DOHH2 (cell line): Measurements from ENCODE around the gene TMEM255B.

Experiments used
- H3F3A ChIP-seq: fragments of 200-600 bp; sonication (generic), shearing (Covaris generic); 2 replicates; pipeline ENCODE4 v1.6.0; 2016; ENCODE audit warnings: antibody characterized with exemption, mild to moderate bottlenecking; ENCODE audit not compliant: control insufficient read depth, insufficient read depth
- H3K27ac ChIP-seq: fragments of 200-600 bp; sonication (generic); 2 replicates; pipeline ENCODE4 v1.5.1; 2014; ENCODE audit warnings: low read depth, mild to moderate bottlenecking, low read length, moderate library complexity
- H3K27me3 ChIP-seq: fragments of 200-600 bp; sonication (generic); 2 replicates; pipeline ENCODE4 v1.6.1; 2014; ENCODE audit warnings: mild to moderate bottlenecking, low read length, mixed read lengths; ENCODE audit not compliant: control insufficient read depth
- H3K36me3 ChIP-seq: fragments of 200-600 bp; sonication (generic); 2 replicates; pipeline ENCODE4 v1.6.1; 2014; ENCODE audit warnings: mild to moderate bottlenecking, low read length, moderate library complexity, mixed read lengths; ENCODE audit not compliant: control insufficient read depth
- H3K4me1 ChIP-seq: fragments of 200-600 bp; sonication (generic); 2 replicates; pipeline ENCODE4 v1.6.1; 2014; ENCODE audit warnings: mild to moderate bottlenecking, low read length, mixed read lengths; ENCODE audit not compliant: control insufficient read depth
- H3K4me2 ChIP-seq: fragments of 200-600 bp; sonication (generic); 2 replicates; pipeline ENCODE4 v1.6.0; 2014; ENCODE audit warnings: mild to moderate bottlenecking, low read length, moderate library complexity
- H3K4me3 ChIP-seq: fragments of 200-600 bp; sonication (generic); 2 replicates; pipeline ENCODE4 v1.5.1; 2014; ENCODE audit warnings: mild to moderate bottlenecking, low read length, mixed read lengths
- H3K79me2 ChIP-seq: fragments of 200-600 bp; sonication (generic); 2 replicates; pipeline ENCODE4 v1.6.1; 2014; ENCODE audit warnings: mild to moderate bottlenecking, low read length, mixed read lengths; ENCODE audit not compliant: control insufficient read depth
- H3K9me2 ChIP-seq: fragments of 200-600 bp; sonication (generic); replicated peaks from 2 replicates; pipeline ENCODE4 v1.6.1; 2014; ENCODE audit warnings: mild to moderate bottlenecking, low read length, mixed read lengths; ENCODE audit not compliant: control insufficient read depth
- H3K9me3 ChIP-seq: fragments of 200-600 bp; sonication (generic); 2 replicates; pipeline ENCODE4 v1.6.1; 2014; ENCODE audit warnings: antibody characterized with exemption, low read length, mixed read lengths; ENCODE audit not compliant: control insufficient read depth, insufficient read depth
- H4K20me1 ChIP-seq: fragments of 200-600 bp; sonication (generic); 2 replicates; pipeline ENCODE4 v1.6.0; 2014; ENCODE audit warnings: low read depth, mild to moderate bottlenecking, antibody characterized with exemption, low read length, moderate library complexity; ENCODE audit not compliant: control insufficient read depth, insufficient read depth
- CTCF ChIP-seq: fragments of 200-600 bp; sonication (generic); IDR thresholded peaks from one replicate; pipeline ENCODE4 v1.5.1; 2014; ENCODE audit warnings: antibody characterized with exemption, mild to moderate bottlenecking, low read depth, low read length; ENCODE audit not compliant: poor library complexity, severe bottlenecking
- EZH2phosphoT487 ChIP-seq: fragments of 200-600 bp; sonication (generic); IDR thresholded peaks from 2 replicates; pipeline ENCODE4 v1.6.1; 2017; ENCODE audit warnings: borderline replicate concordance, mild to moderate bottlenecking, antibody characterized with exemption, low read length, moderate library complexity, mixed read lengths

Gene TMEM255B

GRCh38 chr13:113843063-113843654 lies 84.1 kb downstream of the TMEM255B start:
- H3K4me2 ChIP-seq: no peak overlapping the region
- TF ChIP-seq CTCF (no peak), EZH2phosphoT487 (no peak)
- no peak overlapping the region for H3K4me3 ChIP-seq
- no peaks in the 10 kb centered on the region for H3K9me3 ChIP-seq
- no peaks in the 10 kb centered on the region for H4K20me1 ChIP-seq
- no peak overlapping the region for H3K27ac ChIP-seq
- H3K79me2 ChIP-seq: no peaks in the 10 kb centered on the region
- H3F3A ChIP-seq: no peaks in the 10 kb centered on the region
- no peaks in the 10 kb centered on the region for H3K36me3 ChIP-seq
- no peaks in the 10 kb centered on the region for H3K9me2 ChIP-seq
- H3K27me3 ChIP-seq: no peaks in the 10 kb centered on the region
- H3K4me1 ChIP-seq: no peaks in the 10 kb centered on the region

GRCh38 chr13:113843864-113844556 lies 85.0 kb downstream of the TMEM255B start:
- H3K4me2 ChIP-seq: no peak overlapping the region
- H3K36me3 ChIP-seq: no peaks in the 10 kb centered on the region
- H3K4me1 ChIP-seq: no peaks in the 10 kb centered on the region
- no peak overlapping the region for H3K4me3 ChIP-seq
- H3K27me3 ChIP-seq: no peaks in the 10 kb centered on the region
- H3K9me3 ChIP-seq: no peaks in the 10 kb centered on the region
- TF ChIP-seq EZH2phosphoT487 (no peak), CTCF (no peak)
- H3K79me2 ChIP-seq: no peaks in the 10 kb centered on the region
- H3K27ac ChIP-seq: no peak overlapping the region
- H3F3A ChIP-seq: no peaks in the 10 kb centered on the region
- H4K20me1 ChIP-seq: no peaks in the 10 kb centered on the region
- H3K9me2 ChIP-seq: no peaks in the 10 kb centered on the region

- no peaks in the 10 kb centered on the region for H3K36me3 ChIP-seq
- H3K4me2 ChIP-seq: no peak overlapping the region
- H3K9me2 ChIP-seq: no peaks in the 10 kb centered on the region
- TF ChIP-seq CTCF (no peak), EZH2phosphoT487 (no peak)
- H3K79me2 ChIP-seq: no peaks in the 10 kb centered on the region
- H3K27ac ChIP-seq: no peak overlapping the region
- no peaks in the 10 kb centered on the region for H3K27me3 ChIP-seq
- no peaks in the 10 kb centered on the region for H3F3A ChIP-seq
- no peaks in the 10 kb centered on the region for H4K20me1 ChIP-seq
- no peak overlapping the region for H3K4me3 ChIP-seq
- H3K4me1 ChIP-seq: no peaks in the 10 kb centered on the region
- H3K9me3 ChIP-seq: no peaks in the 10 kb centered on the region
Measured at GRCh38 chr13:113845055-113845454, 86.0 kb downstream of the TMEM255B start.
